ENCODE measurements around the gene WDR64. TPM values are rescaled to one million over a fixed set of nuclear protein-coding genes. Genes with fewer than 3 reads are reported as not detected.

Gene WDR64
- total RNA-seq, 1 experiment from 2014 or later, result not detected

DNA sequence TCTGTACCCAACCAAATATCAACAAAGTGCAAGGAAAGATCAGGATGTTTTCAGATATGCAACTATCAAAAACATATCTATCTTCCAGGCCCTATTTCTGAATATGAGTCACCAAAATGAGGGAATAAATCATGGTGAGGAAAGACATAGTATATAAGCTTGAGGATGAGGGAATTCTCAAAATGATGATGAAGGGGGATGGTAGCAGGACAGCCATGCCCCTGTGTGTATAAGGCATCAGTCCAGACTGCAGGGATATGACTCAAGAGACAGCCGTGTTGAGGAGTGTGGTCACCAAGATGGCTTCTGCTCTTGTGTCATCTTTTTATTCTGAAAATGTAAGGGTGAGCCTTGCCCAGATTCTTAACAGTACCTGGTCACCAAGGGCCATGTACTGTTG lies 4.4 kb upstream of the WDR64 start:
- peaks cover 3% of the 10 kb centered on the region; the same call in 1 of the 2 replicates for H3K9me3 ChIP-seq (ENCODE audit: insufficient read depth, low read depth)
- intact Hi-C loops (cut with micrococcal nuclease; ENCODE audit: unreplicated experiment), result no loop called here
- no peaks in the 10 kb centered on the region for H3K4me1 ChIP-seq (replicated peaks; ENCODE audit: insufficient read depth)
- no peaks in the 10 kb centered on the region for H3K36me3 ChIP-seq (ENCODE audit: low read depth)
- H3K9me2 ChIP-seq (ENCODE audit: insufficient read depth), result no peaks in the 10 kb centered on the region; the same call in 1 of the 2 replicates
- ChIA-PET POLR2A (ENCODE audit: unreplicated experiment) (no interaction called here), CTCF (no interaction called here)
- peaks cover 2% of the 10 kb centered on the region; the same call in 1 of the 2 replicates for H3F3A ChIP-seq (ENCODE audit: insufficient read depth, low read depth)
- H4K20me1 ChIP-seq (ENCODE audit: insufficient read depth), result no peaks in the 10 kb centered on the region
- no peak overlapping the region for H3K27ac ChIP-seq
- no peak overlapping the region for H3K4me2 ChIP-seq
- no TSS peak for BruUV-seq (replicated peaks)
- H3K4me3 ChIP-seq, result no peak overlapping the region
- TF ChIP-seq EZH2 (IDR thresholded peaks at IDR 0.05; ENCODE audit: low read depth), result no peak
- TF ChIP-seq, protein P1, sequence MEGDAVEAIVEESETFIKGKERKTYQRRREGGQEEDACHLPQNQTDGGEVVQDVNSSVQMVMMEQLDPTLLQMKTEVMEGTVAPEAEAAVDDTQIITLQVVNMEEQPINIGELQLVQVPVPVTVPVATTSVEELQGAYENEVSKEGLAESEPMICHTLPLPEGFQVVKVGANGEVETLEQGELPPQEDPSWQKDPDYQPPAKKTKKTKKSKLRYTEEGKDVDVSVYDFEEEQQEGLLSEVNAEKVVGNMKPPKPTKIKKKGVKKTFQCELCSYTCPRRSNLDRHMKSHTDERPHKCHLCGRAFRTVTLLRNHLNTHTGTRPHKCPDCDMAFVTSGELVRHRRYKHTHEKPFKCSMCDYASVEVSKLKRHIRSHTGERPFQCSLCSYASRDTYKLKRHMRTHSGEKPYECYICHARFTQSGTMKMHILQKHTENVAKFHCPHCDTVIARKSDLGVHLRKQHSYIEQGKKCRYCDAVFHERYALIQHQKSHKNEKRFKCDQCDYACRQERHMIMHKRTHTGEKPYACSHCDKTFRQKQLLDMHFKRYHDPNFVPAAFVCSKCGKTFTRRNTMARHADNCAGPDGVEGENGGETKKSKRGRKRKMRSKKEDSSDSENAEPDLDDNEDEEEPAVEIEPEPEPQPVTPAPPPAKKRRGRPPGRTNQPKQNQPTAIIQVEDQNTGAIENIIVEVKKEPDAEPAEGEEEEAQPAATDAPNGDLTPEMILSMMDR (conservative IDR thresholded peaks at IDR 0.05), result no peak
- no peaks in the 10 kb centered on the region for H3K79me2 ChIP-seq (ENCODE audit: low read depth)
- H2AFZ ChIP-seq, result no peak overlapping the region
- DNase-seq, result no peak
- no peaks in the 10 kb centered on the region for H3K27me3 ChIP-seq (ENCODE audit: insufficient read depth, low read depth)

DNA sequence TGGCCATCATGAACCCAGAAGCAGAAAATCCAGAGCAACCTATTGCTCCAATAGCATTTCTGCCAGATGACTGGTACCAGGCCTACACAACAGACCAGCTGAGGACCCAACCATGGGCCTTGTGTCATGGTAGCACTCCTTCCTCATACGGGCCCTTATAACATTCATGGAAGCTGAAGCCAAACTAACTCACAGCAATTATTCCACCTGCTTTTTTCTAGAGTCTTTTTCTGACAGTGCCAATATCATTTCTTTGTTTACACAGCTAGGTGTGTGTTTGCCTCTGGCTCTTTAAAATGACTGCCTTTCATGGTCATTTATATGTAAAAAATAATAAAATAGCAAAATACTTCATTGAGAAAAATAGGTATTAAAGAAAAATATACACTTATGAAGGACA lies 3.9 kb upstream of the WDR64 start:
- no peaks in the 10 kb centered on the region for H3K27me3 ChIP-seq (ENCODE audit: insufficient read depth, low read depth)
- no peaks in the 10 kb centered on the region for H4K20me1 ChIP-seq (ENCODE audit: insufficient read depth)
- no peaks in the 10 kb centered on the region; the same call in 1 of the 2 replicates for H3F3A ChIP-seq (ENCODE audit: insufficient read depth, low read depth)
- no peaks in the 10 kb centered on the region; the same call in 1 of the 2 replicates for H3K9me2 ChIP-seq (ENCODE audit: insufficient read depth)
- no peaks in the 10 kb centered on the region for H3K79me2 ChIP-seq (ENCODE audit: low read depth)
- POLR2A ChIA-PET (ENCODE audit: unreplicated experiment), result no interaction called here
- DNase-seq, result no peak
- BruUV-seq (replicated peaks), result no TSS peak
- CTCF ChIA-PET, result no interaction called here
- H3K4me2 ChIP-seq, result no peak overlapping the region
- H3K4me3 ChIP-seq, result no peak overlapping the region
- H3K36me3 ChIP-seq (ENCODE audit: low read depth), result no peaks in the 10 kb centered on the region
- peaks cover 2% of the 10 kb centered on the region; the same call in 1 of the 2 replicates for H3K9me3 ChIP-seq (ENCODE audit: insufficient read depth, low read depth)
- H3K27ac ChIP-seq, result no peak overlapping the region
- no peak for TF ChIP-seq EZH2 (IDR thresholded peaks at IDR 0.05; ENCODE audit: low read depth)
- TF ChIP-seq, protein P1 (conservative IDR thresholded peaks at IDR 0.05), result no peak
- no peaks in the 10 kb centered on the region for H3K4me1 ChIP-seq (replicated peaks; ENCODE audit: insufficient read depth)
- H2AFZ ChIP-seq, result no peak overlapping the region
- intact Hi-C loops (cut with micrococcal nuclease; ENCODE audit: unreplicated experiment), result no loop called here

DNA sequence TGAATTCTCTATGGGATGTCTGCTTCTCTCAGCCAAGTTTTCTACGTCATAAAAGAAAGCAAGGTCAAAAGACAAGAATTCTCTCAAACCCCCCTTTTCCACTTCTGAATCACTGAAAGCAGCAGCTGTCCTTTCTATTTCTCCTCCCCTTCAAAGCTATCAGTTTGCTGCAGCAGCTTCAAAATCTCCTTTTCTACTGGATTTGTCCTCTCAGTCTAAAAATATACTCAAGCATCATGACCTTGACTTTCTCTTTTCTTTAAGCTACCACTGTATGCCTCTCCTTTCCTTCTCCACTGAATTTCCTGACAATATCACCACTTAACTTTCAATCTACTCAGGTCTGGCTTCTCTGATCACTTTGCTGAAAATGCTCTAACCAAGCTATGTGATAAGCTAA lies 1.9 kb downstream of the WDR64 start:
- Histone ChIP-seq H3K4me1 (replicated peaks; ENCODE audit: insufficient read depth) (peaks cover 11% of the 10 kb centered on the region), H3K79me2 (ENCODE audit: low read depth) (no peaks in the 10 kb centered on the region), H4K20me1 (ENCODE audit: insufficient read depth) (no peaks in the 10 kb centered on the region), H3K9me2 (ENCODE audit: insufficient read depth) (no peaks in the 10 kb centered on the region), H3K27me3 (ENCODE audit: insufficient read depth, low read depth) (no peaks in the 10 kb centered on the region), H3K4me2 (no peak overlapping the region), H3K27ac (no peak overlapping the region), H3K36me3 (ENCODE audit: low read depth) (no peaks in the 10 kb centered on the region), H3K4me3 (no peak overlapping the region), H2AFZ (no peak overlapping the region), H3K9me3 (ENCODE audit: insufficient read depth, low read depth) (no peaks in the 10 kb centered on the region), H3F3A (ENCODE audit: insufficient read depth, low read depth) (0 out of 2 replicates have a peak, but pooled peaks cover 6% of the 10 kb centered on the region)
- no TSS peak for BruUV-seq (replicated peaks)
- intact Hi-C loops (cut with micrococcal nuclease; ENCODE audit: unreplicated experiment), result no loop called here
- ChIA-PET POLR2A (ENCODE audit: unreplicated experiment) (no interaction called here), CTCF (no interaction called here)
- no peak for DNase-seq
- no peak for TF ChIP-seq EZH2 (IDR thresholded peaks at IDR 0.05; ENCODE audit: low read depth)
- TF ChIP-seq, protein P1 (conservative IDR thresholded peaks at IDR 0.05), result no peak
